GM21515 (cell line): ENCODE measurements around the gene HTRA3.

Experiments
- ATAC-seq: cut with Tn5 transposase; IDR thresholded peaks from one replicate; pipeline ENCODE4 v1.9.1; 2021; ENCODE audit not compliant: unreplicated experiment

Gene HTRA3

DNA sequence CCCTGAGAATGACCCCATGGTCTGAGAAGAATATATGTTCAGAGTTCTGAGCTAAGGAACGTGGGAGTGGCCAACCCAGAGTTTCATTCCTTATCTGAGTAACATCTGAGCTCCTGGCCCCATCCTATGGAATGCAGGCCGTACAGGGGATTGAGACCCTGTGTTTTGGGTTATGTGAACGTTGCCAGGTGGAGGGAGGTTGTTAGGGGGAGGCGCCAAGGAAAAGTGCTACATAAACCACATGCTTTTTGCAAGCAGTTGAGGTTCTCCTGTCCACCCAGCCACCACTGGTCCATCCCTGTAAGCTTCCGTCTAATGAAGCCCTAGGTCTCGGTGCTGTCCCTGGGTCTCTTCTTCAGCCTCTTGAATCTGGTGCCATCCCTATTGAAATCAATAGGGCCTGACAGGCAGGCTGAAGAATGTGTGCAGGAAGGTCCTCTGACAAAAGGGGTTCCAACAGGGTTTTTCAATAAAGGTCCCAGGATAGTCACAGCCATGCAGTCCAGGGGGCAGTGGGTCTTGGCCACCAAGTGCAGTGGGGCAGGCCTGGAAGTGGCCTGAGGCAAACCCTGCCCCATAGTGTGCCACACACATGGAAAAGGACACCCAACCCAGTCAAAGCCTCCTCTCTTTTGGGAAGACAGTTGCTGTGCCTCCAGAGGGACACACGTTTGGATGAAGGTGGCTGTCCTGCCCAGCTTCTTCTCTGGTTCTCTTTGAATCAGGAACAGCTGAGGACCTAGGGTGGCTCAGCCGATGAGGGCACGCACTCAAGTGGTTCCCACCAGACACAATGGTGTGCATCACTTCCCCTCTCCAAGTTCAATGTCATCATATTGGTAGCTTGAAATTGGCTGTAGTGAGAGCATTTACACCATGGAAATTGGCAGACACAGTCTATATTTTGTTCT, 53.5 kb downstream of the HTRA3 start:
- no peak for ATAC-seq

GRCh38 chr4:8323947-8324555, 54.5 kb downstream of the HTRA3 start:
- ATAC-seq = no peak

DNA sequence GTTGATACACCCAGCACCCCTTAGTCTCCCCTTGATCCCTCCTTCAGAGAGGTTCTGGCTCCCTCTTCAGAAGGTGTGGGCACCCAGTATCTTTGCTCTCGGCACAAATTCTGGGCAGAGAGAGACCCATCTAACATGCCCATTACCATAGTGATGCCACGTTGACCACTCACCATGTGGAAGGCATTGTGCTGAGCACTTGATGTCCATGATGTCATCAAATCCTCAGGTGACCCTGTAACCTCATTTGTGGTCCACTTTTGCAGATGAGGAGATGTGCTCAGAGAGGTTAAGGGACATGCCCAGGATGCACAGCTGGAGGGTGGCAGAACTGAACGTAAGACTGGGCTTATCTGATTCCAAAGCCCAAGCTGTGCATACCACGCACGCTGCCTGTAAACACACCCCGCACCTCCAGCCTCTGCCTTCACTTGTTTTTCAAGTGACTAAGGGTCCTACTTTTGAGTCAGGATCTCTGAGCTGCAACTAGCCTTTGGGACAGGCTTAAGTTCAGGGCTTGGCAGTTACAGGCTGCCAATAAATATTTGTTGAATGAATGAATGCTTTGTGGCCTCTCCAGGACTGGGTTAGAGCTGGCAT, 55.2 kb downstream of the HTRA3 start:
- no peak for ATAC-seq

GRCh38 chr4:8325291-8325973, 55.9 kb downstream of the HTRA3 start:
- no peak for ATAC-seq

GRCh38 chr4:8326206-8326605, 56.7 kb downstream of the HTRA3 start:
- ATAC-seq = no peak

DNA sequence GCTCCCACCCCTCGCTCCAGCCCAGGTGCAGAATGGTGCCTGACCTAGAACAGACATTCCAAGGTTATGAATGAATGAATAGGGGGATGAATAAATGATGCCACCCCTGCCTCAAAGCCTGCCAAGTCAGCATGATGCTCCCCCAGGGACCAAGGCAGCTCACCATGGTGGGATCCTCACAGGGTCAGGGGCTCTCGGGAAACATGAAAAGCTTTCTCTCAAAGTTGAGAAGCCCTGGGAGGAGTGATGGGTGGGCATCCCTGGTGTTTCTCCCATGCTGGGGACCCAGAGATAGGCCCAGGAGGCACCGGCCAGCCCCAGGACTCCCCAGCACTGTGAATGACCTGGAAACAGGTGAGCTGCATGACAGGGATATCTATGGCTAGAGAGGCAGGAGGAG, 58.9 kb downstream of the HTRA3 start:
- ATAC-seq = no peak

- no peak for ATAC-seq
These were observed 59.5 kb downstream of the HTRA3 start for GRCh38 chr4:8328866-8329559.

GRCh38 chr4:8329560-8329858, 60.0 kb downstream of the HTRA3 start:
- no peak for ATAC-seq

DNA sequence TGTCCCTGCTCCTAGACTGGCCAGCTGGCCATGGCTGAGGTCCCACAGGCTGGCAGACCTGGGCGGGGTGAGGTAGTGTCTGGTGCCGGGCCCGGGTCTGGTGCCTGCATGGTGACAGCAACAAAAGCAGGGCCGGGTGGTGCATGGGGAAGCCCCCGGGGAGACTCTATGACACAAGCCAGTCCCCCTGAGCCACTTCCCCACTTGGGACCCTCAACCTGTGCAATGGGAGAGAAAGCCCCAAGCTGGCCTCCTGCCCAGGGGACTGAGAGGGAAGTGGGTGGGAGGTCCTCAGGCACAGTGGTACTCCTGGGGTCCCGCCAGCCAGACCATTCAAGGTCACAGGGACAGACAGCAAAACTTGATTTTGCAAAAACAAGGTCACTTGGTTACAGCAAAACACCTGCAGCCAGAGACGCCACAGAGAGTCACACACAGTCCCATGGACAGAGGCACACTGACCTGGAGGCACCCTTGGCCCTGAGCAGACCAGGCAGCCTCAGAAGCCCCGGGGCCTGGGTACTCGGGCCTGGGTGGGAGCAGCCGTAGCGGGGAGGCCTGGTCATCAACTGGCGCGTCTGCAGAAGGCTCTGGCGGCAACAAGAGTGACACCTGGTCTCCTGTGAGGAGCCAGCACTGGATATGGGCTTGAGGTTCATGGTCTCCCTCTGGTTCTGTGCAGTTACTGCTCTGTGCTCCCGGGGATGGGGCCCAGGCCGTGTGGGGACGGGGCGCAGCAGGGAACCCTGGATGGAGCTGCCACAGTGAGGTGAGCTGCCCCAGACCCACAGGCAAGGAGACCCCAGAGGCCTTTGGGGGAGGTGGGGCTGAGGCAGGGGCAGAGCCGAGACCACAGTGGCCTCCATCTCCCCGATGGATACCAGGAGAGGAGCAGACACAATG, 60.6 kb downstream of the HTRA3 start:
- ATAC-seq = no peak

GRCh38 chr4:8330821-8331574, 61.4 kb downstream of the HTRA3 start:
- ATAC-seq = no peak

- ATAC-seq = no peak
These were observed 62.0 kb downstream of the HTRA3 start for GRCh38 chr4:8331575-8331955.

GRCh38 chr4:8332038-8332857, 62.7 kb downstream of the HTRA3 start:
- no peak for ATAC-seq

GRCh38 chr4:8332891-8333331, 63.4 kb downstream of the HTRA3 start:
- no peak for ATAC-seq

DNA sequence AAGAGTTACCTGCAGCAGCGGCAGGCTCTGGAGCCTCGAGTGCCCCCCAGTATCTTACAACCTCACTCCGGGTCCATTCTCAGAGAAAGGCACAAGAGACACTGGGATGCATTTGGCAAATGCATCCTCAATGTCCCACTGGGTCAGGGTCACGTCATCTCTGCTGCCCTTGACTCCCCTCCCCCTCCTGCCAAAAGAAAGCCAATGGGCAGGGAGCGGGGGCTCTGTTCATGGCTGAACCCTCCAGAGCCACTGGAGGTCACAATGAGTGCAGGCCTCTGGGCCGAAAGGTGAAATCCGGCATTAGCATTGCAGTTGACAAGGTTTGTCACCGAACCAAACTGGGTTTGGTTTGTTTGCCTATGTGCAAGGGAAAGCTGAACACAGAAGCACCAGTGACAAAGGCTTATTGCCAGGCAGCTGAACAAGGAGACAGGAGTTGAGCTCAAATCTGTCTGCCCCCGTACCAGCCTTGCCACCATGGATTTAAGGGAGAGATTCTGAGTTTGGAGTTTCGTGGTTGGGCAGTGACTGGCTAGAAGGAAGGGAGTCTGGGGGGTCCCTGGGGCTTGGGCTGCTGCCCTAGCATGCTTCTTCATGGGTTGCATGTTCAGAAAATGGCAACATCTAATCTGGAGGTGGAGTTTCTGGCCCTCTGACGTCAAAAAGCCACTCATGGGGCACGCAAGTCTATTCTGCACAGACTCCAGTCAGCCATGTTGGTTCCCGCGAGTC, 64.3 kb downstream of the HTRA3 start:
- ATAC-seq = no peak

GRCh38 chr4:8334786-8335460, 65.4 kb downstream of the HTRA3 start:
- ATAC-seq = no peak

DNA sequence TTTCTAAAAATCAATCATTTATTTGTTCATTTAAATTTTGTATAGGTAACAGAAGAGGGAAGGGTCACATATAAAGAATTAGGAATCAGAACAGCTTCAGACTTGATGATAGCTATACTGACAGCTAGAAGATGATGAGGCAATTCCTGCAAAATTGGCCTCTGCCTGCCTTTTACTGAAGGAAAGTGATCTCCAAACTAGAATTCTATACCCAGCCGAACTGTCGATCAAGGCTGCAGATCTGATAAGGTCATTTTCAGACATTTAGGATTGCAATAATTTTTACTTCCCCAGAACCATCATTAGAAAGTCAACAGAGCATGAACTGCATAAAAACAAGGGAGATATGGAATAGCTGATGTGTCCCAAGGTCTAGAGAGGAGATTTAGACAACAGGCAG, 66.3 kb downstream of the HTRA3 start:
- ATAC-seq = no peak

GRCh38 chr4:8336412-8337075, 67.0 kb downstream of the HTRA3 start:
- no peak for ATAC-seq
